Body of pancreas (tissue), 4 donors: ENCODE measurements around the gene IL20RA. TPM values are rescaled to one million over a fixed set of nuclear protein-coding genes. Genes with fewer than 3 reads are reported as not detected.
"Not testable (repeated sequence)": the region's sequence is repeated elsewhere in the genome, so short reads cannot be mapped to it uniquely, and the experiment has no call there.

ENCODE experiments used
- ATAC-seq: fragments of 150-250 bp; one replicate; pipeline ENCODE4 v1.9.1; 2016
- DNase-seq, 4 donors: peaks; one replicate each; pipeline ENCODE4 v3.0.0-alpha.2; 2019
- H3K27ac ChIP-seq, 4 donors: fragments of 200-600 bp; sonication (generic); 1 replicate in 3 of 4; 2 replicates in 1 of 4; pipeline versions ENCODE4 v1.5.1 to v1.6.1; 2016 to 2019; ENCODE audit warnings: mild to moderate bottlenecking in 1 of 4, mixed read lengths in 1 of 4, moderate library complexity in 1 of 4
- H3K27me3 ChIP-seq, 2 donors: fragments of 200-600 bp; sonication (generic); one replicate each; pipeline ENCODE4 v1.6.0; 2016; ENCODE audit warnings: mild to moderate bottlenecking in 1 of 2
- H3K36me3 ChIP-seq, 2 donors: fragments of 200-600 bp; sonication (generic); replicated peaks in 1 of 2; 2 replicates each; pipeline ENCODE4 v1.5.1; 2016; ENCODE audit warnings: low read depth in 2 of 2; ENCODE audit not compliant: insufficient read depth in 1 of 2
- H3K4me1 ChIP-seq: fragments of 200-600 bp; sonication (generic); one replicate; pipeline ENCODE4 v1.6.0; 2016
- H3K4me3 ChIP-seq, 2 donors: fragments of 200-600 bp; sonication (generic); 1 replicate in 1 of 2; 2 replicates in 1 of 2; pipeline ENCODE4 v1.5.1; 2016 to 2019
- H3K9me3 ChIP-seq, 3 donors: fragments of 200-600 bp; sonication (generic); 1 replicate in 2 of 3; 2 replicates in 1 of 3; pipeline ENCODE4 v1.5.1; 2016
- CTCF ChIP-seq, 7 experiments: fragments of 450-650 bp in 4 of 7; fragments of 200-600 bp in 3 of 7; sonication (generic) in 3 of 7; IDR thresholded peaks; one replicate each; pipeline ENCODE4 v1.5.1; 2016 to 2019; ENCODE audit warnings: antibody characterized with exemption in 7 of 7
- POLR2A ChIP-seq, 3 donors: fragments of 450-650 bp; IDR thresholded peaks; one replicate each; pipeline ENCODE4 v1.6.1; 2016; ENCODE audit warnings: antibody characterized with exemption in 3 of 3, mild to moderate bottlenecking in 2 of 3
- WGBS, 2 donors: methylation state at CpG; one replicate each; pipeline ENCODE4 v1.1.5; 2017; 5-methylcytosine and 5-hydroxymethylcytosine counted together
- intact Hi-C: fragments of 100-400 bp; cut with DNase I; formaldehyde crosslinking; loops from one replicate; pipeline ENCODE4 v1.15.1; 2023
- total RNA-seq, 2 donors: library from RNA; depleted of rRNA; stranded (reverse); fragments of >200 nt; gene quantifications; one replicate each; pipeline ENCODE4 v1.1.0, GENCODE V29; 2016

The IL20RA gene
- total RNA-seq, 2 donors from 2014 or later, result 12.7 to 23.7 TPM

GRCh38 chr6:136975089-136975715 lies 69.6 kb downstream of the IL20RA start:
- 90 to 92% methylated on average over 3 of the region's 3 CpGs for WGBS, 2 donors

DNA sequence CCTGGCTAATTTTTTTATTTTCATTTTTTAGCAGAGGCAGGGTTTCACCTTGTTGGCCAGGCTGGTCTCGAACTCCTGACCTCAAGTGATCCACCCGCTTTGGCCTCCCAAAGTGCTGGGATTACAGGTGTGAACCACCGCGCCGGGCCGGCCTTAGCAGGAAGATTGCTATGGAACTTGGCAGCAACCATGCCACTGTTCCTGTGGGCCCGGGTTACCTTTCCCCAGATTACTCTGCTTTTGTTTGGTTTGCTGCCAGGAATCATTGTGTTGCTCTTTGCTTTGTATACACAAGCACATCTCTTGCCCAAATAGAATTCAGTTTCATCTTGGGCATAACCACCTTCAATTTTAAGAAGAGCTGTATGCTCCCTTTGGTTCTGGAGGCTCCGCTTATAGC lies 71.0 kb downstream of the IL20RA start:
- ATAC-seq, result not testable (repeated sequence)

More at GRCh38 chr6:136975089-136975715, 69.6 kb downstream of the IL20RA start:
- Histone ChIP-seq H3K36me3 (no peaks in the 10 kb centered on the region), H3K27me3 (no peaks in the 10 kb centered on the region), H3K9me3 (no peaks in the 10 kb centered on the region), H3K4me3 (no peak overlapping the region), H3K4me1 (no peaks in the 10 kb centered on the region), H3K27ac (no peak overlapping the region)
- no peak for TF ChIP-seq POLR2A (IDR thresholded peaks at IDR 0.05)
- TF ChIP-seq CTCF (IDR thresholded peaks at IDR 0.05), result no peak
- DNase-seq (no peak), ATAC-seq (no peak)
- intact Hi-C loops, result no loop called here

DNA sequence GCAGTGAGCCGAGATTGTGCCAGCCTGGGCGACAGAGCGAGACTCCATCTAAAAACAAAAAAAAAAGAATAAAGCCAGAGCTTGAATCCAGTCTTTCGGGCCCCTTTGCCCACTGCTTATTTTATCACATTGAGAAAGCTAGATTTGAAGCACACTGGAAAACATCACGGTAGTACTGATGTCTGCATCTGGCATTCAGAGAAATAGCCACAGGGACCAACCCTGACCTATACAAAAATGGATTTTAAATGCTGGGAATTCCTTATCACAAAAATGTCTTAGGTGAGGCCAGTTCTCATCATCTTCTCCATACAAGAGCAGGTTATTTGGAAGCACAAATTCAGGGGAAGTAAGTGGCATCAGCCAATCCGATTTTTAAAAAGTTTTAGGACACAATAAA lies 73.2 kb downstream of the IL20RA start:
- Histone ChIP-seq H3K36me3 (no peaks in the 10 kb centered on the region), H3K4me3 (no peak overlapping the region), H3K27ac (no peak overlapping the region), H3K4me1 (peaks cover 6% of the 10 kb centered on the region), H3K9me3 (no peaks in the 10 kb centered on the region), H3K27me3 (no peaks in the 10 kb centered on the region)
- 90 to 91% methylated on average over 6 of the region's 6 CpGs for WGBS, 2 donors
- no peak for DNase-seq
- intact Hi-C loops, result no loop called here
- TF ChIP-seq CTCF (IDR thresholded peaks at IDR 0.05) (no peak), POLR2A (IDR thresholded peaks at IDR 0.05) (no peak)
- ATAC-seq, result no peak

More for the DNA sequence above, 71.0 kb downstream of the IL20RA start:
- H3K27me3 ChIP-seq, DNase-seq, H3K4me3 ChIP-seq, H3K4me1 ChIP-seq, intact Hi-C loops, H3K36me3 ChIP-seq, H3K9me3 ChIP-seq, H3K27ac ChIP-seq: not testable (repeated sequence)
- 88 to 90% methylated on average over 8 of the region's 8 CpGs for WGBS, 2 donors

DNA sequence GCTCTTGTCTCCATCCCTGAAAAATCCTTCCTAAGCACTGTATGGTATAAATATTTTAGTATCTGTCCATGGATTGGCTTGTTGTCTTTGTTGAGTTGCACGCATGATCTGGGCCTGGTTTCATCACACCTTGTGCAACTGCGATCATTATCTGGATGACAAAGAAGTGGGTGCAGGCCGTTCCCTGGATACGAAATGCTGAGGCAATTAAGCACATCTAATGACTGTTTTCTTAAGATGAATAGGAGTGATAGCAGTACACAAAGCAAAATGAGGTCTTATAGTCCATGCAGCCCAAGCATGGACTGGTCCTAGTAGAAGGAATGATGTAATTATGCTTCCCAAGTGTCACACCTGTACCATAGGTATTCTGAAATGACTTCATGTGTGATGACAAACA lies 74.8 kb downstream of the IL20RA start:
- TF ChIP-seq POLR2A (IDR thresholded peaks at IDR 0.05) (no peak), CTCF (IDR thresholded peaks at IDR 0.05) (no peak)
- no peak overlapping the region for H3K27ac ChIP-seq
- intact Hi-C loops, result no loop called here
- H3K27me3 ChIP-seq, result no peaks in the 10 kb centered on the region
- H3K4me3 ChIP-seq, result no peak overlapping the region
- H3K9me3 ChIP-seq, result no peaks in the 10 kb centered on the region
- no peaks in the 10 kb centered on the region for H3K36me3 ChIP-seq
- peak in 2 of 4 donors; percentile 30 to 52 for DNase-seq
- ATAC-seq, result peak; percentile 25
- WGBS, 2 donors, result 91% methylated on average over 4 of the region's 4 CpGs
- peaks cover 6% of the 10 kb centered on the region for H3K4me1 ChIP-seq

- Histone ChIP-seq H3K4me1 (peaks cover 6% of the 10 kb centered on the region), H3K9me3 (no peaks in the 10 kb centered on the region), H3K4me3 (no peak overlapping the region), H3K27me3 (no peaks in the 10 kb centered on the region), H3K36me3 (no peaks in the 10 kb centered on the region), H3K27ac (no peak overlapping the region)
- DNase-seq, result no peak
- TF ChIP-seq CTCF (IDR thresholded peaks at IDR 0.05) (no peak), POLR2A (IDR thresholded peaks at IDR 0.05) (no peak)
- intact Hi-C loops, result no loop called here
- 68 to 71% methylated on average over 5 of the region's 5 CpGs for WGBS, 2 donors
- no peak for ATAC-seq
Observed at GRCh38 chr6:136969433-136969832, 75.3 kb downstream of the IL20RA start.
